Peyer's patch (tissue), 4 donors: Measurements from ENCODE around the gene SLC38A11.

Source experiments
- POLR2A ChIP-seq, 2 donors: fragments of 450-650 bp; IDR thresholded peaks; one replicate each; pipeline ENCODE4 v1.5.1; 2017; ENCODE audit warnings: antibody characterized with exemption in 2 of 2, mild to moderate bottlenecking in 2 of 2, moderate library complexity in 2 of 2
- TF ChIP-seq, protein P1 (sequence below), 6 experiments: fragments of 450-650 bp in 4 of 6; fragments of 200-600 bp in 2 of 6; sonication (generic) in 1 of 6; IDR thresholded peaks; one replicate each; pipeline ENCODE4 v1.5.1; 2017 to 2019; ENCODE audit warnings: antibody characterized with exemption in 6 of 6, mild to moderate bottlenecking in 3 of 6, moderate library complexity in 1 of 6

DNA sequence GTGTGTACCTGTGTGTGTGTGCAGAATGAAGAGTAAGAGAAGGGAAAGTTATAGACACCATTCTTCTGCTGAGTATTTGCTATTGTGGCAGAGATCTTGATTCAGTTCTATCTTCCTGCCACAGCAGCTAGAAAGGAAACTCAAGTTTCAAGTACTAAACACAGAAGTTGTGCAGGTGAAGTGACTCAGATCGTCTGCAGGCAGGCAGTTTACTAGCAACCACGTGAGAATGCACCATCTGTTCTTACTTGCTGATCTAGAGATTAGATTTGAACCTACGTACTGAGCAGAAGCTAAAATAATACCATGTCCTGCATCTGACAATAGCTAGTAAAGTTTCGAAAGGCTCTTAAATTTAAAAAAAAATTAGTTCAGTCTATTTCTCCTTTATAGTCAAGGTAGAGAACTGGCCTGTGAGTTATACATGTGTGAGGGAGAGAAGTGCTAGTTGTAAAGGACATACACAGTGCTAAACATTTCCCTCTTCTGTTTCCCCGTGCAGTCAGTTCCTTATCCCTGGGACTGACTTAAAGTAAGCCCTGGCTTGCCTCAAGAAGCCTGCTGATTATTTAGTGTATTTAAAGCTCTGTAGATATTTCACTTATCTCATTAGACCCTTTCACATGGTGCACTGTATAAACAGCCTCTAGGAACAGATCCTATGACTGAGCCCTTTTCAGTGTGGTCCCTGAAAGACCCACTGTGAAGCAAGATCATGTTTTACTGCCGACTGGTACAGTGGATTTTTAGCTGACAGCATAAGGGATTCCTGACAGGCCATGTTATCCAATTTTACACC lies 45.0 kb downstream of the SLC38A11 start:
- TF ChIP-seq, protein P1, sequence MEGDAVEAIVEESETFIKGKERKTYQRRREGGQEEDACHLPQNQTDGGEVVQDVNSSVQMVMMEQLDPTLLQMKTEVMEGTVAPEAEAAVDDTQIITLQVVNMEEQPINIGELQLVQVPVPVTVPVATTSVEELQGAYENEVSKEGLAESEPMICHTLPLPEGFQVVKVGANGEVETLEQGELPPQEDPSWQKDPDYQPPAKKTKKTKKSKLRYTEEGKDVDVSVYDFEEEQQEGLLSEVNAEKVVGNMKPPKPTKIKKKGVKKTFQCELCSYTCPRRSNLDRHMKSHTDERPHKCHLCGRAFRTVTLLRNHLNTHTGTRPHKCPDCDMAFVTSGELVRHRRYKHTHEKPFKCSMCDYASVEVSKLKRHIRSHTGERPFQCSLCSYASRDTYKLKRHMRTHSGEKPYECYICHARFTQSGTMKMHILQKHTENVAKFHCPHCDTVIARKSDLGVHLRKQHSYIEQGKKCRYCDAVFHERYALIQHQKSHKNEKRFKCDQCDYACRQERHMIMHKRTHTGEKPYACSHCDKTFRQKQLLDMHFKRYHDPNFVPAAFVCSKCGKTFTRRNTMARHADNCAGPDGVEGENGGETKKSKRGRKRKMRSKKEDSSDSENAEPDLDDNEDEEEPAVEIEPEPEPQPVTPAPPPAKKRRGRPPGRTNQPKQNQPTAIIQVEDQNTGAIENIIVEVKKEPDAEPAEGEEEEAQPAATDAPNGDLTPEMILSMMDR (IDR thresholded peaks at IDR 0.05): no peak
- TF ChIP-seq POLR2A (IDR thresholded peaks at IDR 0.05): no peak
